Heart left ventricle (tissue), 16 donors: ENCODE measurements around the gene MYBPC1. TPM values are rescaled to one million over a fixed set of nuclear protein-coding genes. Genes with fewer than 3 reads are reported as not detected.

Source experiments
- ATAC-seq, 4 donors: fragments of 200-7000 bp; cut with Tn5 transposase; one replicate each; pipeline ENCODE4 v1.9.1; 2020 to 2022; ENCODE audit warnings: moderate library complexity in 4 of 4, mild to moderate bottlenecking in 3 of 4, moderate number of reproducible peaks in 1 of 4
- DNase-seq, 5 donors: peaks; one replicate each; pipeline ENCODE4 v3.0.0-alpha.2; 2020
- H3K27ac ChIP-seq, 12 donors: fragments of 200-600 bp; sonication (generic) in 4 of 12; one replicate each; pipeline versions ENCODE4 v1.5.0 to v1.8.0; 2016 to 2022; ENCODE audit warnings: mild to moderate bottlenecking in 2 of 12
- H3K27me3 ChIP-seq, 9 donors: fragments of 200-600 bp; sonication (generic) in 2 of 9; one replicate each; pipeline versions ENCODE4 v1.5.1 to v1.8.0; 2016 to 2022; ENCODE audit warnings: mild to moderate bottlenecking in 3 of 9
- H3K36me3 ChIP-seq, 9 donors: fragments of 200-600 bp; sonication (generic) in 2 of 9; one replicate each; pipeline versions ENCODE4 v1.5.0 to v1.8.0; 2018 to 2022; ENCODE audit warnings: mild to moderate bottlenecking in 2 of 9
- H3K4me1 ChIP-seq, 12 donors: fragments of 200-600 bp; sonication (generic) in 4 of 12; one replicate each; pipeline versions ENCODE4 v1.5.0 to v1.8.0; 2016 to 2022; ENCODE audit warnings: mild to moderate bottlenecking in 3 of 12
- H3K4me3 ChIP-seq, 12 donors: fragments of 200-600 bp; sonication (generic) in 4 of 12; one replicate each; pipeline versions ENCODE4 v1.5.0 to v1.8.0; 2017 to 2022; ENCODE audit warnings: mild to moderate bottlenecking in 9 of 12, moderate library complexity in 4 of 12
- H3K9me3 ChIP-seq, 12 donors: fragments of 200-600 bp; sonication (generic) in 4 of 12; one replicate each; pipeline versions ENCODE4 v1.5.0 to v1.8.0; 2016 to 2022; ENCODE audit warnings: mild to moderate bottlenecking in 1 of 12
- POLR2A ChIP-seq, 2 donors: fragments of 450-650 bp; IDR thresholded peaks; one replicate each; pipeline ENCODE4 v1.6.1; 2017; ENCODE audit warnings: antibody characterized with exemption in 2 of 2, mild to moderate bottlenecking in 2 of 2, moderate library complexity in 2 of 2
- WGBS, 4 donors: extraction: QIAGEN DNeasy Blood & Tissue Kit in 2 of 4; methylation state at CpG; one replicate each; pipeline versions ENCODE4 v1.1.5 to v1.1.7; 2013 to 2018; 5-methylcytosine and 5-hydroxymethylcytosine counted together
- intact Hi-C, 10 donors: fragments of 100-400 bp; cut with DNase I; formaldehyde crosslinking; loops; one replicate each; pipeline versions ENCODE4 v1.11.1 to v1.14.2; 2022
- polyA plus RNA-seq, 2 donors: library from polyadenylated mRNA; stranded (reverse); fragments of 200-250 nt; gene quantifications; one replicate each; pipeline ENCODE4 v1.2.3, GENCODE V29; 2013
- total RNA-seq, 9 donors: library from RNA; depleted of rRNA in 2 of 9; stranded (reverse); fragments of >200 nt in 2 of 9; fragmentation: NEBNext Ultra II Directional in 3 of 9; extraction: Animal tissue kit (Norgen Biotek cat#: 25700) in 3 of 9; gene quantifications; one replicate each; pipeline versions ENCODE4 v1.1.0 to v1.2.4, GENCODE V29; 2016 to 2023
- TF ChIP-seq, protein P1 (sequence below), 12 donors: fragments of 200-600 bp; sonication (generic) in 4 of 12; IDR thresholded peaks; one replicate each; pipeline versions ENCODE4 v1.5.0 to v1.8.0; 2018 to 2022; ENCODE audit warnings: antibody characterized with exemption in 12 of 12, mild to moderate bottlenecking in 5 of 12
- donor health status: ischemic (EF 13 %, LVEDD 7.1; RV severe dilation, severe dysfunction).
- donor health status: healthy with polysubstance abuse.
- donor health status: DM: no; HTN: yes; CAD: no.
- donor health status: DM: no; HTN: no; CAD: no.
- donor health status: ischemic (EF 25% LVEDD 6.9; RV normal size, moderate dysfunction).
- donor health status: ischemic (EF 25% LVEDD 5.7; RV mildly dilated, moderate dysfunction).
- donor health status: healthy.
- donor health status: DM: yes; HTN: yes; CAD: no.
- donor health status: ischemic (EF 35%, LVEDD 5.7; RV mildly dilated, moderate dysfunction).
- donor health status: nonischemic (EF 11% LVEDD 7.7; RV severe dilation, severe dysfunction).
- donor health status: DM: yes; HTN: yes; CAD: no.
- donor health status: PGD.
- donor health status: ischemic (EF 29% LVEDD 5.4; RV normal size, mild dysfunction).
- donor health status: nonischemic (EF 23%, LVEDD 6.1; RV moderate dilation, normal function).

Gene MYBPC1
- total and polyA plus RNA-seq, 11 donors: 0.04 to 3.5 (median 1.9) TPM

DNA sequence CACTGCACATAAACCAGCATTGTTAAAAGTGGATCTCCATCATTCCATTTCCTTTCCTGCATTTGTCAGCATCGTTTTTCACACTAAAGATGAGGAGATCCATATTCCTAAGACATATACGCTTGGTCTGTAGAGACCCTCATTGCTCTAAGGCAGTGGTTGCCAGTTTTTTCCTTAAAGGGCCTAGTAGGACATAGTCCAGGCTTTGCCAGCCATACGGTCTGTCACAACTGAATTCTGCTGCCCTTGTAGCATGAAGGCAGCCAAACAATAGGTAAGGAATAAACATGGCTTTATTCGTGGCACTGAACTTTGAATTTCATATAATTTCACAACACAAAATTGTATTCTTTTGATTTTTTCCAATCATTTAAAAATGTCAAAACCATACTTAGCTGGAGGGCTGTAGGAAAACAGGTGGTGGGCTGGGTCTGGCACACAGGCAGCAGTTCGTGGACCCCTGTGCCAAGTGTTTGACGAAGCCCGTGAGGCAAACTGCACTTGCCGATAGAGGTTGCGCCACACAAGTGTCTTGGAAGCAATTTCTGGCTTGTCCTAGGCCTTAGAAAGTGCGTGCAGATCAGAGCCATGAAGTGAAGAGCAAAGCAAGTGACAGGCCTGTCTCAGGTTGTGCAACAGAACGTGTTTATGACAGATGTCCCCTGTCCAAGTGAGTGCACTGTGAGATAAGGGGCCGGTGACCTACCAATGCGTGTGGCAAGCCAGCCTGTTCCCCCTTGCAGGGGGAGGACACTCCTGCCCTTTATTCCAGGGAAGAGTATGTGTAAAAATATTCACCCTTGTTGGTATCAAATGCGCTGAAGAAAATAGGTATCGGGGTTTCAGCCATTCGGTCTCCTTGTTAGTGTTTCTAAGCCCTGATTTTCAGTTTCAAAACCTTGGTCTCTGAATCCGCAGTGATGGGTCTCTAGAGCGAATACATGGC, 101.8 kb downstream of the MYBPC1 start:
- Histone ChIP-seq H3K27ac (peak overlapping the region; percentile 86 to 98 (median 94)), H3K36me3 (no peaks in the 10 kb centered on the region), H3K4me3 (peak overlapping the region; percentile 70 to 96 (median 90)), H3K9me3 (peaks cover 0 to 7% (median 0%) of the 10 kb centered on the region in 12 donors), H3K27me3 (no peaks in the 10 kb centered on the region), H3K4me1 (peaks cover 0 to 41% (median 16%) of the 10 kb centered on the region in 12 donors)
- TF ChIP-seq POLR2A (IDR thresholded peaks at IDR 0.05): no peak
- peak; percentile 67 to 91 (median 76) for DNase-seq
- intact Hi-C loops: loop anchor here in 4 of 10 donors (2.0 to 10.0 kb wide), 4 partner anchors 16 to 202 kb away; partner anchors contain the start of gene GNPTAB (in 1 of the 4)
- ATAC-seq: peak; percentile 82 to 91 (median 90)
- WGBS, 4 donors: 32 to 41% (median 35%) methylated on average over 17 to 18 of the region's 18 CpGs

DNA sequence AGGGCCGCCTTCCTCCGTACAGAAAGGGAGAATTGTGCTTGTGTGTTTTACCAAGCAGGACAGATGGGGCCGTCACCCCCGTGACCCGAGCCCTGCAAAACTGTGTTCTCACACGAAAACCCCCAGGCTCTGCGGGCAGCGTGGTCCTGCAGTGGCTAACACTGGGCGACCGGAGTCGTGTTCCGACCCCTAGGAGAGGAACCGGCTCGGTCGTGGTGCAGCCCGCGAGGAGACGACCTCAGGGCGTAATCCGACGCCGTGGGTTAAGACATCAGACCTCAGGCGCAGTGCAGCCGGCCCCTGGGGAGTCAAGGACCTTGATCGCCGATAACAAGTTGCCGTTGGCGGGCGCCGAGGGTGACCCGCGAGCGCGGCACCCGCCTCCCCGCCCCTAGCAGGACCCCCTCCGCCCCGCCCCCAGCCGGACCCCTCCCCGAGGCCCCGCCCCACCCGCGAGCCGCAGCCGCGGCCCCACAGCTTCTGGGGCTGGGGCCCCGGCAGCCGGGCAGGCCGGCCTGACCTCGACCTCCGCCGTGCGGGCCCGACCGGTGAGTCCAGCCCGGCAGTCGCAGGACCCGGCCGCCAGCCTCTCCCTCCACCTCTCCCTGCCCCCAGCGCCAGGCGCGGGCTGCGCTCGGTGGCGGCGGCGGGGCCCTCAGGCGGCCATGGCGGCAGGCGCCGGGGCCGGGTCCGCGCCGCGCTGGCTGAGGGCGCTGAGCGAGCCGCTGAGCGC, 102.6 kb downstream of the MYBPC1 start, which contains the start of gene CHPT1:
Gene CHPT1, plus strand, starts transcription at position 444 of the 733 bp plus-strand sequence. Its CDS starts 222 bp downstream, at position 666.
- peak within 1 kb of the TSS; percentile 86 to 98 (median 94) for H3K27ac ChIP-seq
- H3K9me3 ChIP-seq: peaks cover 0 to 7% (median 0%) of the 10 kb centered on the region in 12 donors
- DNase-seq: peak; percentile 79 to 92 (median 90)
- ATAC-seq: peak; percentile 73 to 78 (median 76)
- intact Hi-C loops: loop anchor here in 4 of 10 donors (2.0 to 10.0 kb wide), 4 partner anchors 17 to 203 kb away; partner anchors contain the start of gene GNPTAB (in 1 of the 4)
- H3K36me3 ChIP-seq: no peaks in the 10 kb centered on the region
- H3K4me3 ChIP-seq: peak within 1 kb of the TSS; percentile 70 to 96 (median 90)
- H3K4me1 ChIP-seq: peaks cover 0 to 47% (median 23%) of the 10 kb centered on the region in 12 donors
- WGBS, 4 donors: 0 to 1% (median 1%) methylated on average over 19 to 80 of the region's 80 CpGs
- no peaks in the 10 kb centered on the region for H3K27me3 ChIP-seq
- TF ChIP-seq POLR2A (IDR thresholded peaks at IDR 0.05): peak; percentile 22 to 57
- TF ChIP-seq, protein P1, sequence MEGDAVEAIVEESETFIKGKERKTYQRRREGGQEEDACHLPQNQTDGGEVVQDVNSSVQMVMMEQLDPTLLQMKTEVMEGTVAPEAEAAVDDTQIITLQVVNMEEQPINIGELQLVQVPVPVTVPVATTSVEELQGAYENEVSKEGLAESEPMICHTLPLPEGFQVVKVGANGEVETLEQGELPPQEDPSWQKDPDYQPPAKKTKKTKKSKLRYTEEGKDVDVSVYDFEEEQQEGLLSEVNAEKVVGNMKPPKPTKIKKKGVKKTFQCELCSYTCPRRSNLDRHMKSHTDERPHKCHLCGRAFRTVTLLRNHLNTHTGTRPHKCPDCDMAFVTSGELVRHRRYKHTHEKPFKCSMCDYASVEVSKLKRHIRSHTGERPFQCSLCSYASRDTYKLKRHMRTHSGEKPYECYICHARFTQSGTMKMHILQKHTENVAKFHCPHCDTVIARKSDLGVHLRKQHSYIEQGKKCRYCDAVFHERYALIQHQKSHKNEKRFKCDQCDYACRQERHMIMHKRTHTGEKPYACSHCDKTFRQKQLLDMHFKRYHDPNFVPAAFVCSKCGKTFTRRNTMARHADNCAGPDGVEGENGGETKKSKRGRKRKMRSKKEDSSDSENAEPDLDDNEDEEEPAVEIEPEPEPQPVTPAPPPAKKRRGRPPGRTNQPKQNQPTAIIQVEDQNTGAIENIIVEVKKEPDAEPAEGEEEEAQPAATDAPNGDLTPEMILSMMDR (IDR thresholded peaks at IDR 0.05): peak in 1 of 12 donors; percentile 4

DNA sequence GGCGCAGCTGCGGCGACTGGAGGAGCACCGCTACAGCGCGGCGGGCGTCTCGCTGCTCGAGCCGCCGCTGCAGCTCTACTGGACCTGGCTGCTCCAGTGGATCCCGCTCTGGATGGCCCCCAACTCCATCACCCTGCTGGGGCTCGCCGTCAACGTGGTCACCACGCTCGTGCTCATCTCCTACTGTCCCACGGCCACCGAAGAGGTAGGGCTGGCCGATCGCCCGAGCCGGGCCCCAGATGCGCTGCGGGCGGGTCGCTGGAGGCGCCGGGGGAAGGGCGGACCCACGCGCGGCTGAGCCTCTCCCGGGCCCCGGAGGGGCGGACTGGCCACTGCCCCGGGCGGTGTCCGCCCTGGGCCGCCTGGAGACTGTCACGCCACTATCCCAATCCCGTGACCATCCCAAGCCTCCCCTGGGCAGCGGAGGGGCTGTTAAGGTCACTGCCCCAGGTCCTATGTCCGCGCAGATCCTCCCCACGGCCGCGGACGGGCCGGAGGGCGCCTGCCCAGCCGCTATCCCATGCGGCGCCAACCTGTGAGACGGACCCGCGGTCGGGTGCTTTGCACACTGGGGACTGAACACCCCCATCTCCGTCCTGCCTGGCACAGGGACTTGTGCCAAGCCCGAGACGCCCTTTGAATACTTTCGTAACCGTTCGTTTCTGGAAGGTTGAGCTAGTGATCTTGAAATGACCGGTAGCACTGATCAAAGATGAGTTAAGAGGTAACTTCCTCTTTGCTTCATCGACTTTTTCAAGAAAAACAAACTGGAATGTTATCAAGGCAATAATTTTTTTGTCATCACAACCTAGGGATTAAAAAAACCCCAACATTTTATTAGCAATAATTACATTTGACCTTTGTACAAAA, 103.4 kb downstream of the MYBPC1 start:
- peak in 1 of 2 donors; percentile 44 for TF ChIP-seq POLR2A (IDR thresholded peaks at IDR 0.05)
- TF ChIP-seq, protein P1 (IDR thresholded peaks at IDR 0.05): no peak
- no peaks in the 10 kb centered on the region for H3K36me3 ChIP-seq
- WGBS, 4 donors: 0 to 1% (median 1%) methylated on average over 28 to 67 of the region's 67 CpGs
- peaks cover 0 to 7% (median 0%) of the 10 kb centered on the region in 12 donors for H3K9me3 ChIP-seq
- peaks cover 0 to 51% (median 27%) of the 10 kb centered on the region in 12 donors for H3K4me1 ChIP-seq
- H3K27me3 ChIP-seq: no peaks in the 10 kb centered on the region
- ATAC-seq: peak; percentile 25 to 64 (median 48)
- intact Hi-C loops: loop anchor here in 4 of 10 donors (2.0 to 10.0 kb wide), 4 partner anchors 17 to 203 kb away; partner anchors contain the start of gene GNPTAB (in 1 of the 4)
- peak overlapping the region; percentile 70 to 96 (median 90) for H3K4me3 ChIP-seq
- H3K27ac ChIP-seq: peak overlapping the region; percentile 86 to 98 (median 94)
- peak; percentile 46 to 80 (median 71) for DNase-seq
